Activated gamma-delta T cell (primary cell): ENCODE results near the gene IRF9.
A peak's percentile ranks its signal among the peaks of the same experiment; 100 is the strongest.

Experiments
- DNase-seq: peaks from one replicate; lab custom pipeline; 2025; lab: John Stamatoyannopoulos, UW
- total RNA-seq, 2 donors: gene quantifications; one replicate each; lab custom pipeline; 2026; lab: John Stamatoyannopoulos, UW

The IRF9 gene
- total RNA-seq = 40.9 to 41.7 reads per million in 2 donors

DNA sequence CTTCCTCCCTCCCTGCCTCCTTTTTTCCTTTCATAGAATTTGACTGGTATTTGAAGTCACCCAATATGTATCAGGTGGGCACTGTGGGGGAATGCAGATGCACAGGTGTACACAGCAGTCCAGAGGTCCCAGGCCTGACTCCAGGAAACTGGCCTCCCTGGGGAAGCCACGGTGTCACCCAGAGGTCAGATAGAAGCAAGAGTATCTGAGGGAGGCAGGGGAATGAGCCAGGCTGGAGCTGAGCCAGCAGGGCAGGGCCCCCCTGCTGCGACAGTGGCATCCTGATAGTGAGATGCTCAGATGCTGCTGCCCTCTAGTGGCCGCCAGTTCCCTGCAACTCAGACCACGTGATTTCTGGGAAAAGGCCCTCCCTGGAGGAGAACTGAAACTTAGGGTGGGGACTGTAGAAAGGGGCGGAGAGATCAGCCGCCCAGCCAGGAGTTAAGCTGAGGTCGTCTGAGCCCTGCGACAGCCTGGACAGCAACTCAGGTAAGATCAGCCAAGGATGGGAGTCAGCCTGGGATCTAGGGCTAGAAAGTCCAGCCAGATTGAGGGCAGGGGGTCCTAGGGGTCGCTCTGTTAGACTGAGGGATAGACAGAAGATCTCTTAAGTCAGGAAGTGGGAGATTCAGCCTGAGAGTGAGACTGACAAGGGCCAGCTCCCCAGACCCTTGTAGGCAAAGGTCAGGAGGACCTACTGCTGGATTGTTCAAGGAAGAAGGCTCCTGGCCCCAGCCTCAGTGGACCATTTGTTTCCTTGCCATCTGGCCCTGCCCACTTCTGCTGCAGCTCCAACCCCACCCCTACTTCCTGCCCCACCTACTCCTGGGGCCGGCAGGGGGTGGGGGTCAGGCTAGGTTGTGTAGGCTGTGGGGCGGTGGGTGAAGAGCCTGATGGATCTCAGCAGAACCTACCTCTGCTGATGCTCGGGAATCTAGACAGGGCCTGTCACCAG, at the start of gene IRF9:
Gene IRF9, plus strand, starts transcription at position 416 of the 955 bp plus-strand sequence. CDS start 880 bp downstream, outside the sequence.
- peak; percentile 44 for DNase-seq

- DNase-seq = no peak
These were observed 47.7 kb upstream of the IRF9 start for GRCh38 chr14:24113379-24113800.

DNA sequence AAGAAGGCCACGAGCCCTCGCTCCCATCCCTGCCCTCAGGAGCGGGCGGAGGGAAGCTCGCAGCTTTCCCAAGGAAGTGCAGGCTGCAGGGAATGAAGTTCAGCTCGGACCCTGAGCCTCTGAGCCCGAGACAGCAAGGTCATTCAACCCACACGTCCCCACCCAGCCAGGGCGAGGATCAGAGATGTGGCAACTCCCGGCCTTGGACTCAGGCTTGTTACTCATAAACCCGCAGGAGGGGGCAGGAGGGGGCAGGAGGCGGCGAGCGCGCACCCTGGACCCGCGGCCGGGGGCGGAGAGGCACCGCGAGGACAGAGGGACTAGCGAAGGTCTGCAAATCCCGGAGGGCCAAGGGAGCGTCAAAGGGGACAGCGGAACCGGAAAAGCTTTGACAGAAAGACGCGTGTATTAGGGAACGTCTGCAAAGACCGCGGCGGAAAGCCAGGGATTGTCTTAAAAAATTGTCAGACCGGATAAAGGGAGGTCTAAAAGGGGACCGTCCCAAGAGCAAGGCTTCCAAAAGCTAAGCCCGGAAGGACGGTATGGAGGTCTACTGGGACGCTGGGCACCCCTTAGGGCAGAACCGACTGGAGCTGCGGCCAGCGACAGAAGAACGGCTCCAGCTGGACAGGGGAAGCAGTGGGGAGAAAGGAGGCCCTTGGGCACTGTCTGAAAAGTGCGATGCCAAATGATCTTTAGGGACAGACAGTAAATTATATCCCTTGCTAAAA, 47.1 kb upstream of the IRF9 start:
- peak; percentile 45 for DNase-seq

- peak; percentile 99 for DNase-seq
These were observed 46.3 kb upstream of the IRF9 start, which contains the start of the genes DCAF11 and NRL for GRCh38 chr14:24114532-24115421. DCAF11 (plus strand) TSS chr14:24114777; CDS start chr14:24115595, 818 bp downstream. NRL (minus strand) TSS chr14:24114949; CDS start chr14:24082848, 32,101 bp downstream.

GRCh38 chr14:24115422-24116127, 45.5 kb upstream of the IRF9 start:
- DNase-seq = no peak

- no peak for DNase-seq
These were observed 44.8 kb upstream of the IRF9 start for GRCh38 chr14:24116128-24116814.

- no peak for DNase-seq
These were observed 43.9 kb upstream of the IRF9 start for GRCh38 chr14:24117179-24117578.

DNA sequence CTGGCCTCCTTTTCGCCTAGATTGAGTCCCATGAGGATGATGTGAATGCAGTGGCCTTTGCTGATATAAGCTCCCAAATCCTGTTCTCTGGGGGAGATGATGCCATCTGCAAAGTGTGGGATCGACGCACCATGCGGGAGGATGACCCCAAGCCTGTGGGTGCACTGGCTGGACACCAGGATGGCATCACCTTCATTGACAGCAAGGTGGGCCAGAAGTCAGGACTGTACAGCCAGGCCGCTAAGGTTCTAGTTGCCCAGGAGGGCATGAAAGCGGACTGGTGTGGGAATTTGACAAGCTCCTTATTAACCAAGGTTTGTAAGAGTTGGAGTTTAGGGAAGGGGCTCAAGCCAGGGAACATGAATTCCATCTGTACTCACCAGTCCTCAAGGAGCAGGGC, 41.4 kb upstream of the IRF9 start:
- DNase-seq = no peak

DNA sequence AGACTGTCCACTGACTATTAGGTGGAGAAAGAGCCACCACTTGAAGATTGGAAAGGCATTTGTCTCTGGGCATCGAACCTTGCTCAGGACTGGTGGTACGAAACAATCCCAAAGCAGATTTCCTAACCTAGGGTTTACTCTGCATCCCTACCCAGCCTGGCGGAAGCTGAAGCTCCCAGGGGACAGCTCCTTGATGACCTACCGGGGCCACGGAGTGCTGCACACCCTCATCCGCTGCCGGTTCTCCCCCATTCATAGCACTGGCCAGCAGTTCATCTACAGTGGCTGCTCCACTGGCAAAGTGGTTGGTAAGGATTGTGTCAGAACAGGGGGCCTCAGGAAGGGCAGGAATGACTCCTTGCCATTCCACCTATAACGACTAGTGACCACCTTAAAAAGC, 39.9 kb upstream of the IRF9 start:
- DNase-seq = no peak

GRCh38 chr14:24122416-24122815, 38.6 kb upstream of the IRF9 start:
- DNase-seq = no peak

GRCh38 chr14:24122898-24123297, 38.2 kb upstream of the IRF9 start:
- no peak for DNase-seq

- no peak for DNase-seq
These were observed 37.3 kb upstream of the IRF9 start for GRCh38 chr14:24123424-24124417.

GRCh38 chr14:24126939-24127338, 34.1 kb upstream of the IRF9 start:
- DNase-seq = no peak

- no peak for DNase-seq
These were observed 33.4 kb upstream of the IRF9 start for GRCh38 chr14:24127673-24128072.

- no peak for DNase-seq
These were observed 31.6 kb upstream of the IRF9 start for GRCh38 chr14:24129410-24129998.

- DNase-seq = no peak
These were observed 30.7 kb upstream of the IRF9 start, which contains the start of gene FITM1 for GRCh38 chr14:24130380-24130716. FITM1 (plus strand) TSS chr14:24130659; CDS start chr14:24131564, 905 bp downstream.

- no peak for DNase-seq
These were observed 30.1 kb upstream of the IRF9 start for GRCh38 chr14:24130717-24131548.

GRCh38 chr14:24131549-24131966, 29.5 kb upstream of the IRF9 start:
- no peak for DNase-seq
